Endothelial cell (in vitro differentiated cells): Measurements from ENCODE around the gene NDUFA5. TPM values are rescaled to one million over a fixed set of nuclear protein-coding genes. Genes with fewer than 3 reads are reported as not detected.
A peak's percentile ranks its signal among the peaks of the same experiment; 100 is the strongest.

Source experiments
- DNase-seq: peaks from one replicate; pipeline ENCODE4 v3.0.0; 2021; ENCODE audit warnings: low spot score
- H3K27ac Mint-ChIP-seq: one replicate; pipeline ENCODE4 v1.8.0; 2021; ENCODE audit warnings: mixed read lengths, inconsistent platforms; ENCODE audit not compliant: unreplicated experiment
- H3K27me3 Mint-ChIP-seq: one replicate; pipeline ENCODE4 v1.8.0; 2021; ENCODE audit warnings: mild to moderate bottlenecking, moderate library complexity, mixed read lengths, inconsistent platforms; ENCODE audit not compliant: unreplicated experiment
- H3K36me3 Mint-ChIP-seq: one replicate; pipeline ENCODE4 v1.8.0; 2021; ENCODE audit warnings: mild to moderate bottlenecking, low read depth, mixed read lengths, inconsistent platforms; ENCODE audit not compliant: unreplicated experiment
- H3K4me1 Mint-ChIP-seq: one replicate; pipeline ENCODE4 v1.8.0; 2021; ENCODE audit warnings: mild to moderate bottlenecking, mixed read lengths, inconsistent platforms; ENCODE audit not compliant: unreplicated experiment
- H3K4me3 Mint-ChIP-seq: one replicate; pipeline ENCODE4 v1.8.0; 2021; ENCODE audit warnings: mild to moderate bottlenecking, mixed read lengths, inconsistent platforms; ENCODE audit not compliant: unreplicated experiment
- H3K9me3 Mint-ChIP-seq: one replicate; pipeline ENCODE4 v1.8.0; 2021; ENCODE audit warnings: mixed read lengths, inconsistent platforms; ENCODE audit not compliant: unreplicated experiment
- total RNA-seq: library from RNA; stranded (reverse); fragmentation: NEBNext Ultra II Directional; extraction: Animal tissue kit (Norgen Biotek cat#: 25700); gene quantifications from one replicate; pipeline ENCODE4 v1.2.1, GENCODE V29; 2021; ENCODE audit not compliant: unreplicated experiment
- TF ChIP-seq, protein P1 (sequence below): fragments of 200-600 bp; sonication (generic); IDR thresholded peaks from one replicate; pipeline ENCODE4 v1.5.0; 2021; ENCODE audit warnings: antibody characterized with exemption; ENCODE audit not compliant: unreplicated experiment

Gene NDUFA5
- total RNA-seq, 1 donor from 2014 or later, result 45.8 TPM

DNA sequence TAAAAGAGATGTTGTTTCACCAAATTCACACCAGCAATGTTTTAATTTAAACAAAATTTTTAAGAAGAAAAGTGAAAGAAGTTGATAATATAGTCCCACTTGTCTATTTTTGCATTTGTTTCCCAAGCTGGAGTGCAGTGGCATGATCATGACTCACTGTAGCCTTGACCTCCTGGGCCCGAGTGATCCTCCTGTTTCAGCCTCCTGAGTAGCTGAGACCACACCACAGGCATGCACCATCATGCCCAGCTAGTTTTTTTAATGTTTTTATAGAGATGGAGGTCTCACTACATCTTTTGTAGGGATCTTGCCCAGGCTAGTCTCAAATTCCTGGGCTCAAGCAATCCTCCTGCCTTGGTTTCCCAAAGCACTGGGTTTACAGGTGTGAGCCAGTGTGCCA lies 14.1 kb upstream of the NDUFA5 start:
- TF ChIP-seq, protein P1, sequence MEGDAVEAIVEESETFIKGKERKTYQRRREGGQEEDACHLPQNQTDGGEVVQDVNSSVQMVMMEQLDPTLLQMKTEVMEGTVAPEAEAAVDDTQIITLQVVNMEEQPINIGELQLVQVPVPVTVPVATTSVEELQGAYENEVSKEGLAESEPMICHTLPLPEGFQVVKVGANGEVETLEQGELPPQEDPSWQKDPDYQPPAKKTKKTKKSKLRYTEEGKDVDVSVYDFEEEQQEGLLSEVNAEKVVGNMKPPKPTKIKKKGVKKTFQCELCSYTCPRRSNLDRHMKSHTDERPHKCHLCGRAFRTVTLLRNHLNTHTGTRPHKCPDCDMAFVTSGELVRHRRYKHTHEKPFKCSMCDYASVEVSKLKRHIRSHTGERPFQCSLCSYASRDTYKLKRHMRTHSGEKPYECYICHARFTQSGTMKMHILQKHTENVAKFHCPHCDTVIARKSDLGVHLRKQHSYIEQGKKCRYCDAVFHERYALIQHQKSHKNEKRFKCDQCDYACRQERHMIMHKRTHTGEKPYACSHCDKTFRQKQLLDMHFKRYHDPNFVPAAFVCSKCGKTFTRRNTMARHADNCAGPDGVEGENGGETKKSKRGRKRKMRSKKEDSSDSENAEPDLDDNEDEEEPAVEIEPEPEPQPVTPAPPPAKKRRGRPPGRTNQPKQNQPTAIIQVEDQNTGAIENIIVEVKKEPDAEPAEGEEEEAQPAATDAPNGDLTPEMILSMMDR, result no peak
- Mint-ChIP-seq H3K27ac (no peak overlapping the region), H3K27me3 (no peaks in the 10 kb centered on the region), H3K4me1 (peaks cover 5% of the 10 kb centered on the region), H3K4me3 (no peak overlapping the region), H3K9me3 (no peaks in the 10 kb centered on the region), H3K36me3 (no peaks in the 10 kb centered on the region)
- DNase-seq, result no peak

DNA sequence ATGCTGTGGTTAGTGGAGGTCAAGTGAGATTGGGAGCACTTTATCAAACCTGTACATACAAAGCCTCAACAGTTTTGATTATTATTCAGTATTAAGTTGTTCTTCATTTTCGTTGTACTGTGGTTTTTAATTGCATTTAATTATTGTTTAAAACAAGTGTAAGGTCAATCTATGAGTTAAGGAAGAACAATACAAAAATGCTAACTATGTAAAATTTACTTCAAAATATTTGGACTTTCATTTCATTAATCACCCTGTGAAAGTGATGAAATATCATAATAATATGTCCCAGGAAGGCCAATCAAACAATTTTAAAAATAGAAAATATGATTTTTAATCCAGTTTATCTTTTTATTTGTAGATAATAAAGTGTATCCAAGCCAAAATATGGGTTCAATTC lies 13.6 kb upstream of the NDUFA5 start:
- no peak overlapping the region for H3K4me3 Mint-ChIP-seq
- no peaks in the 10 kb centered on the region for H3K27me3 Mint-ChIP-seq
- H3K9me3 Mint-ChIP-seq, result no peaks in the 10 kb centered on the region
- H3K27ac Mint-ChIP-seq, result no peak overlapping the region
- TF ChIP-seq, protein P1, result no peak
- no peaks in the 10 kb centered on the region for H3K36me3 Mint-ChIP-seq
- H3K4me1 Mint-ChIP-seq, result peaks cover 5% of the 10 kb centered on the region
- no peak for DNase-seq

DNA sequence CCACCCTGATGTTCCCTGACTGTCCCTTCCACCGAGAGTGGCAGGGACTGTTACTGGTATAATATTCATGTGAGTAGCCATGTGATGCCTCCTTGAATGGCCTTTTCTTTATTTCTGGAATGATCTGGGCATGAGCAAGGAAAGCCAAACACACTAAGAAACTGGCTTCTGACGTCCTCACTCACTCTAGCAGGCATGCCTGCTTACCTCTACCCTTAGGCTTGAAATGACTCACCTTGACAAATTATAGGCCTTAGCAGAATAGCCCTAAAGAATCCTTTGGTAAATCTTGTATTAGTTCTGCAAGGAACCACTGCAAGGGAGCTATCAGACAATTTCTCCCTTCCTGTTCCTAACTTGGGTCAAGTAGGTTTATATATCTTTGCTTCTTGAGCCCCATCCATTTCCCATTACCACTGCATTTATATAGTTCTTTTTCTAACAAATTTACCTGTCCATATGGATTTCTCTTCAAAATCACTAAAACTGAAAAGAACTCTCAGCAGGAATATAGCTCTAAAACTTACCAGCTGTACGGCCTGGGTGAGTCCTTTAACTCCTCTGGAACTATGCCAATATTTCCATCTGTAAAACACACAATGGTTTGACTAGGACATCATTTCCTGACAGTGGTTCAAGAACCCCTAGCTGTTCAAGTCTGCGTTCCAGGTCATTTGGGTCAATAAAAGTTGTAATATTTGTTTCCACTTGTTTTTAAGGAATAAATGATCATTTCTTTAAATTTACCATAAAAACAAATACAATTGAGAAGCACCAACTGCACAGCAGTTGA lies 13.0 kb upstream of the NDUFA5 start:
- Mint-ChIP-seq H3K36me3 (no peaks in the 10 kb centered on the region), H3K27me3 (no peaks in the 10 kb centered on the region), H3K27ac (no peak overlapping the region), H3K4me3 (no peak overlapping the region), H3K9me3 (no peaks in the 10 kb centered on the region), H3K4me1 (peaks cover 5% of the 10 kb centered on the region)
- DNase-seq, result no peak
- TF ChIP-seq, protein P1, result no peak

DNA sequence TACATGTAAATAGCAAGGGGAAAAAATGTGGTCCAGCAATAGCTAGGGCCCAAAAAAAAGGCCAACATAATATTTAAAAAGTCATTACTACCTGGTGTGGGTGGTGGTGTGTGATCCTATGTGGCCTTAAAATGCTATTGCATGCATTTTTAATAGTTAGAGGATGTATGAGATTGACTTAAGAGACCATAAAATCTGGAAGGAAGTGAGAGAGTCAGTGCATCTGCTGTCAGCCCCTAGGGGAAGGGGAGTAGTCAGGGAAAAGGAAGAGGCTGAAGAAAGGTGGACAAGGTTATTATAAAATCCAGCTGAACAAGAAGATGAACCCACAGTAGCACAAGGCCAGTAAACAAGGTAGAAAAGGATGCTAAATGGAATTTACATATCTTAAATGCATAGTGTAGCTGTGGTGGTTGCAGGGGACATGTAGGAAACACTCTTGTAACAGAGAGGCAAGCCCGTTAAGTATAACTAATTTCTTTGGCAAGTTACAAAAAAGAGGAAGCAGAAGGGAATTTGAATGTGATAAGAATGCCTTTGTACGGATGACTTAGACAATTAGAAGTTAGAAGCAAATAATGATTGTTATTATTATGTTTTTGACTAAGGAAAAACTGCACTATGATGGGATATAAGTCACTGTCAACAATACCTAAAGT lies 11.9 kb upstream of the NDUFA5 start:
- no peak overlapping the region for H3K4me3 Mint-ChIP-seq
- no peak for DNase-seq

More for the DNA sequence above, 11.9 kb upstream of the NDUFA5 start:
- Mint-ChIP-seq H3K36me3 (no peaks in the 10 kb centered on the region), H3K4me1 (peaks cover 5% of the 10 kb centered on the region), H3K27me3 (no peaks in the 10 kb centered on the region), H3K9me3 (no peaks in the 10 kb centered on the region), H3K27ac (peak overlapping the region; percentile 15)
- TF ChIP-seq, protein P1, result no peak
